Thyroid gland (tissue), 4 donors: ENCODE results near the gene AURKAIP1.

Experiments
- POLR2A ChIP-seq, 2 donors: fragments of 450-650 bp; IDR thresholded peaks; one replicate each; pipeline ENCODE4 v1.6.1; 2017; ENCODE audit warnings: antibody characterized with exemption in 2 of 2, mild to moderate bottlenecking in 2 of 2, moderate library complexity in 1 of 2
- TF ChIP-seq, protein P1 (sequence below), 6 experiments: fragments of 200-600 bp in 3 of 6; fragments of 450-650 bp in 3 of 6; sonication (generic) in 3 of 6; IDR thresholded peaks; one replicate each; pipeline ENCODE4 v1.5.1; 2016 to 2019; ENCODE audit warnings: antibody characterized with exemption in 6 of 6, mild to moderate bottlenecking in 2 of 6, inconsistent platforms in 1 of 6, moderate library complexity in 1 of 6

DNA sequence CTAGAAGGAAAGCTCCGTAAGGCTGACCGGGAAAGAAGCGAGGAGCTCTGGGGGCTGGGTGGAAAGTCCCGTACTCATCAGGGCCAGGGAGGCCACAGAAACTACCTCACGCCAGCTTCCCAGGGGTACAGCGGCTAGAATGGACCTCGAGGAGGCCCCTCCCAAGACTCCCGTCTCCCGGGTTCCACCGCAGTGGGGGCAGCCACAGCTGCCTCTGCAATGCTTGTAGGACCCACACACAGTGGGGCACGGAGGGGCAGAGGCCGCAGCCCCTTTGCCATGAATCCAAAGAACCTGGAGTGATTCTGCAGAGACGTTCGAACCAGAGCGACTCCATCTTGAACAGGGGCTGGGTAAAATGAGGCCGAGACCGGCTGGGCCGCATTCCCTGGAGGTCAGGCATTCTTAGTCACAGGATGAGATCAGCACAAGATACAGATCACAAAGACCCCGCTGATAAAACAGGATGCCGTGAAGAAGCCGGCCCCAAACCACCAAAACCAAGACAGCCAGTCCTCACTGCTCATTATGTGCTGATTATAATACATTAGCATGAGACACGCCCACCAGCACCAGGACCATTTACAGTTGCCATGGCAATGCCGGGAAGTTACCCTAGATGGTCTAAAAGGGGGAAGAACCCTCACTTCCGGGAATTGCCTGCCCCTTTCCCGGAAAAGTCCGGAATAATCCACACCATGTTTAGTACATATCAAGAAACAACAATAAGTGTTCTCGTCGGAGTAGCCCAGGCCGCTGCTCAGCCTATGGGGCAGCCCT is 47.6 kb upstream of the AURKAIP1 start:
- TF ChIP-seq, protein P1, sequence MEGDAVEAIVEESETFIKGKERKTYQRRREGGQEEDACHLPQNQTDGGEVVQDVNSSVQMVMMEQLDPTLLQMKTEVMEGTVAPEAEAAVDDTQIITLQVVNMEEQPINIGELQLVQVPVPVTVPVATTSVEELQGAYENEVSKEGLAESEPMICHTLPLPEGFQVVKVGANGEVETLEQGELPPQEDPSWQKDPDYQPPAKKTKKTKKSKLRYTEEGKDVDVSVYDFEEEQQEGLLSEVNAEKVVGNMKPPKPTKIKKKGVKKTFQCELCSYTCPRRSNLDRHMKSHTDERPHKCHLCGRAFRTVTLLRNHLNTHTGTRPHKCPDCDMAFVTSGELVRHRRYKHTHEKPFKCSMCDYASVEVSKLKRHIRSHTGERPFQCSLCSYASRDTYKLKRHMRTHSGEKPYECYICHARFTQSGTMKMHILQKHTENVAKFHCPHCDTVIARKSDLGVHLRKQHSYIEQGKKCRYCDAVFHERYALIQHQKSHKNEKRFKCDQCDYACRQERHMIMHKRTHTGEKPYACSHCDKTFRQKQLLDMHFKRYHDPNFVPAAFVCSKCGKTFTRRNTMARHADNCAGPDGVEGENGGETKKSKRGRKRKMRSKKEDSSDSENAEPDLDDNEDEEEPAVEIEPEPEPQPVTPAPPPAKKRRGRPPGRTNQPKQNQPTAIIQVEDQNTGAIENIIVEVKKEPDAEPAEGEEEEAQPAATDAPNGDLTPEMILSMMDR (IDR thresholded peaks at IDR 0.05), result no peak
- no peak for TF ChIP-seq POLR2A (IDR thresholded peaks at IDR 0.05)
